Measurements from ENCODE around the gene ALDH1A2. TPM values are rescaled to one million over a fixed set of nuclear protein-coding genes. Genes with fewer than 3 reads are reported as not detected.

ALDH1A2 gene
- total RNA-seq, 2 donors from 2014 or later = not detected

DNA sequence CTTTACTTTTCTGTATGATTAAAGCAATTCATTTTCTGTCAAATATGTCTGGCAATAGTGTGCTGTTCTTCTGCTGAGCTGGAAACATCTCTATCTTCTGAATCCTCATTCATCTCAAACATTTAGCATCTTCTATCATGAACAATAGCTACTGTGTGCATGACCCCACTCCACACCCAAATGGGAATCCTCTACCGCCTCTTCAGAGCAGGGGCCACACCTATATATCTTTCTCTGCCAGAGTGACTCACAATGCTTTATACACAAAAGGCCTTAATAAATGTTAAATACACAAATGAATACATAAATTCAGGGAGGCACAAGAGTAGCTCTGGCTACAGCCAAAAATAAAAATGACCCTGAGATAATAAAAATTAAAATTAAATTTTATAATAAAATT, 8.0 kb downstream of the ALDH1A2 start:
- no peaks in the 10 kb centered on the region for H3K36me3 ChIP-seq (ENCODE audit: control insufficient read depth, insufficient read depth, low read length)
- no peak overlapping the region for H3K4me3 Mint-ChIP-seq
- DNase-seq = no peak
- H3K27ac Mint-ChIP-seq = no peak overlapping the region
- H3K27me3 Mint-ChIP-seq (ENCODE audit: insufficient read depth) = peaks cover 98% of the 10 kb centered on the region
- no peaks in the 10 kb centered on the region for H3K4me1 Mint-ChIP-seq
- no peak overlapping the region for H3K9ac ChIP-seq (ENCODE audit: extremely low read depth, low read length, poor library complexity, severe bottlenecking)
- H3K9me3 Mint-ChIP-seq = no peaks in the 10 kb centered on the region
- TF ChIP-seq, protein P1, sequence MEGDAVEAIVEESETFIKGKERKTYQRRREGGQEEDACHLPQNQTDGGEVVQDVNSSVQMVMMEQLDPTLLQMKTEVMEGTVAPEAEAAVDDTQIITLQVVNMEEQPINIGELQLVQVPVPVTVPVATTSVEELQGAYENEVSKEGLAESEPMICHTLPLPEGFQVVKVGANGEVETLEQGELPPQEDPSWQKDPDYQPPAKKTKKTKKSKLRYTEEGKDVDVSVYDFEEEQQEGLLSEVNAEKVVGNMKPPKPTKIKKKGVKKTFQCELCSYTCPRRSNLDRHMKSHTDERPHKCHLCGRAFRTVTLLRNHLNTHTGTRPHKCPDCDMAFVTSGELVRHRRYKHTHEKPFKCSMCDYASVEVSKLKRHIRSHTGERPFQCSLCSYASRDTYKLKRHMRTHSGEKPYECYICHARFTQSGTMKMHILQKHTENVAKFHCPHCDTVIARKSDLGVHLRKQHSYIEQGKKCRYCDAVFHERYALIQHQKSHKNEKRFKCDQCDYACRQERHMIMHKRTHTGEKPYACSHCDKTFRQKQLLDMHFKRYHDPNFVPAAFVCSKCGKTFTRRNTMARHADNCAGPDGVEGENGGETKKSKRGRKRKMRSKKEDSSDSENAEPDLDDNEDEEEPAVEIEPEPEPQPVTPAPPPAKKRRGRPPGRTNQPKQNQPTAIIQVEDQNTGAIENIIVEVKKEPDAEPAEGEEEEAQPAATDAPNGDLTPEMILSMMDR (conservative IDR thresholded peaks at IDR 0.05) = no peak
- H3K4me1 ChIP-seq (ENCODE audit: control insufficient read depth, insufficient read depth, low read length) = no peaks in the 10 kb centered on the region
- H3K27me3 ChIP-seq (ENCODE audit: control insufficient read depth, insufficient read depth, low read length, poor library complexity, severe bottlenecking) = peaks cover 98% of the 10 kb centered on the region
- H3K9me3 ChIP-seq (ENCODE audit: control insufficient read depth, low read length) = no peaks in the 10 kb centered on the region
- H3K36me3 Mint-ChIP-seq (ENCODE audit: low read depth) = no peaks in the 10 kb centered on the region
- 88% methylated on average over 1 of the region's 1 CpG; no CpG with 5 or more reads in 1 of the 2 experiments for WGBS, 2 experiments (ENCODE audit: insufficient coverage in 1 of 2, insufficient read length in 1 of 2)
- H3K27ac ChIP-seq (ENCODE audit: low read depth, low read length) = no peak overlapping the region
- no peak overlapping the region for H3K4me3 ChIP-seq (ENCODE audit: low read length)

DNA sequence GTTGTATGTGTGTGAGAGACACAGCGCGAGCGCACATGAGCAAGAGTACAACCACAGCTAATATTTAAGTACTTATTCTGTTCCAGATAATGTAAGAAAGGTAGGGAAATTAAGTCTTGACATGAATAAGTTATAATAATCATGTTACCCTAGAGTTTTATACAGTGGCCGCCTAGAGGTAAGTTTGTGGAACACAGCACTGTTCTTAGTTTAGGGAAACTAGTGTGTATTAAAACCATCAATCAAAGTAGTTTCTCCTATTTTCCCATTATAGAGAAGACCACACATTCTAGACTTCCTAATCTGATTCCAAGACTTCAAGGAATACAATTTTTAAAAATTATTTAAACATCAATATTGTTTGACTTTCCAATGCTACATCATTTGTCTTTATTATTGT, 9.5 kb downstream of the ALDH1A2 start:
- Mint-ChIP-seq H3K27me3 (ENCODE audit: insufficient read depth) (peaks cover 97% of the 10 kb centered on the region), H3K9me3 (no peaks in the 10 kb centered on the region), H3K27ac (no peak overlapping the region), H3K36me3 (ENCODE audit: low read depth) (no peaks in the 10 kb centered on the region), H3K4me3 (no peak overlapping the region), H3K4me1 (no peaks in the 10 kb centered on the region)
- Histone ChIP-seq H3K9ac (ENCODE audit: extremely low read depth, low read length, poor library complexity, severe bottlenecking) (no peak overlapping the region), H3K27me3 (ENCODE audit: control insufficient read depth, insufficient read depth, low read length, poor library complexity, severe bottlenecking) (peaks cover 93% of the 10 kb centered on the region), H3K4me1 (ENCODE audit: control insufficient read depth, insufficient read depth, low read length) (no peaks in the 10 kb centered on the region), H3K36me3 (ENCODE audit: control insufficient read depth, insufficient read depth, low read length) (no peaks in the 10 kb centered on the region), H3K27ac (ENCODE audit: low read depth, low read length) (no peak overlapping the region), H3K4me3 (ENCODE audit: low read length) (no peak overlapping the region), H3K9me3 (ENCODE audit: control insufficient read depth, low read length) (no peaks in the 10 kb centered on the region)
- TF ChIP-seq, protein P1 (conservative IDR thresholded peaks at IDR 0.05) = peak; percentile 72
- DNase-seq = no peak
- no CpG with 5 or more reads among the region's 4 CpGs for WGBS, 2 experiments (ENCODE audit: insufficient coverage in 1 of 2, insufficient read length in 1 of 2)

DNA sequence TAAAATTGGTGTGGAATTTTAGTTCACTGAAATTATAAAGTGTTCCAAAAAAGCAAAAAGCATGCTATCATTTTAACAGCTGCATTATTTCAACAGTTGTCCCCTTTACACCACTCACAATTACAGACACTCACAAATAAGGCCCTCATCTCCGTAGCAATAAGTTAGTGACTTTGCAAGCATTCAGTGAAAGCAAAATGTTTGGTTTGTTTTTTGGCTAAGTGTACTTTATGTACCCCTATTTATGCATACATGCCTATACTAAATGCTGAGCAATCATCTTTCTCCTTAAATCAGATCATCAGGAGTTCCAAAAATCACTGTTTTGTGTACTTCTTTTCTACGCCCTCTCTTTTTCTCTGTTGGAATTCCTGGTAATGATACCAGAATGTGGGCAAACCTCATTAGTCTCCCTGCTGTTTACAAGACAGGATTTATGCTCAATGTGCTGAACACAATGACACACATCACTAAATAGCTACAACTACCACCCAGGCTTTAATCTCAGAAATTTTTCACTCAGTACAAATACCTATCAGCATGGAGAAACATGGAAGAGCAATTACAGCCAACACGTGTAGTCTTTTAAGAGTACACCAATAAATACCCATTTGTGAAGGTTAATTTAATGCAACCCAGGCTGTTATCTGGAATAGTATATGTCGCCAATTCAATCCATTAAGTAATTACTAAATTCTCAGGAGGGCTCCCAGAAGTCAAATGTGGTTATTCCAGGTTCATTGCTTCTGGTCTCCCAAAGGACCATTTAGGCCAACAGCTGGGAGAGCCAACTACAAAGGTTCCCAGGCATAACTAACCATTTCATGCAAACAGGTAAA, 12.0 kb downstream of the ALDH1A2 start:
- TF ChIP-seq, protein P1 (conservative IDR thresholded peaks at IDR 0.05) = no peak
- Histone ChIP-seq H3K9me3 (ENCODE audit: control insufficient read depth, low read length) (no peaks in the 10 kb centered on the region), H3K27ac (ENCODE audit: low read depth, low read length) (no peak overlapping the region), H3K9ac (ENCODE audit: extremely low read depth, low read length, poor library complexity, severe bottlenecking) (no peak overlapping the region), H3K4me1 (ENCODE audit: control insufficient read depth, insufficient read depth, low read length) (no peaks in the 10 kb centered on the region), H3K4me3 (ENCODE audit: low read length) (no peak overlapping the region), H3K27me3 (ENCODE audit: control insufficient read depth, insufficient read depth, low read length, poor library complexity, severe bottlenecking) (peaks cover 93% of the 10 kb centered on the region), H3K36me3 (ENCODE audit: control insufficient read depth, insufficient read depth, low read length) (no peaks in the 10 kb centered on the region)
- no peak for DNase-seq
- peaks cover 6% of the 10 kb centered on the region for H3K4me1 Mint-ChIP-seq
- no peak overlapping the region for H3K4me3 Mint-ChIP-seq
- H3K36me3 Mint-ChIP-seq (ENCODE audit: low read depth) = no peaks in the 10 kb centered on the region
- H3K27me3 Mint-ChIP-seq (ENCODE audit: insufficient read depth) = peaks cover 93% of the 10 kb centered on the region
- no peak overlapping the region for H3K27ac Mint-ChIP-seq
- 89 to 91% methylated on average over 3 to 4 of the region's 4 CpGs for WGBS, 2 experiments (ENCODE audit: insufficient coverage in 1 of 2, insufficient read length in 1 of 2)
- no peaks in the 10 kb centered on the region for H3K9me3 Mint-ChIP-seq
